ENCODE data around the gene CCDC88C. TPM values are rescaled to one million over a fixed set of nuclear protein-coding genes. Genes with fewer than 3 reads are reported as not detected.

The CCDC88C gene
- total RNA-seq, 1 donor, result under 0.01 TPM

- peak; percentile 94 for TF ChIP-seq CTCF (IDR thresholded peaks at IDR 0.05; ENCODE audit: insufficient read depth, low read depth, low read length)
- peak overlapping the region; percentile 46 for H3K4me3 ChIP-seq (ENCODE audit: low read depth, low read length)
- peak; percentile 73 for DNase-seq (ENCODE audit: low read depth)
These were observed 93.7 kb downstream of the CCDC88C start for GRCh38 chr14:91323671-91324605.

DNA sequence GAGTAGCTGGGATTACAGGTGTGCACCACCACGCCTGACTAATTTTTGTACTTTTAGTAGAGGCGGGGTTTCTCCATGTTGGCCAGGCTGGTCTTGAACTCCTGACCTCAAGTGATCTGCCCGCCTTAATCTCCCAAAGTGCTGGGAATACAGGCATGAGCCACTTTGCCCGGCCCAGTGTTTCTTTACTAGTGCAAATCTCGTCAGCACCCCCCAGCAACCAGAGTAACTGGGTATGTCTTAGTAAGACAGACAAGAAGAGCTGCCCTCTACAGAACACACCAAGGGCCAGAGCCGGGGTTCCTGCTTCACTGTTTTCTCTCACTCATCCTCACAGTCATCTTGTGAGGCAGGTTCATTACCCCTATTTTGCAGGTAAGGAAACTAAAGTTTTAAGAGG is 94.6 kb downstream of the CCDC88C start:
- DNase-seq (ENCODE audit: low read depth), result no peak
- no peak for TF ChIP-seq CTCF (IDR thresholded peaks at IDR 0.05; ENCODE audit: insufficient read depth, low read depth, low read length)

GRCh38 chr14:91322623-91323022 is 95.0 kb downstream of the CCDC88C start:
- DNase-seq (ENCODE audit: low read depth), result no peak
- no peak for TF ChIP-seq CTCF (IDR thresholded peaks at IDR 0.05; ENCODE audit: insufficient read depth, low read depth, low read length)
- no peak overlapping the region for H3K4me3 ChIP-seq (ENCODE audit: low read depth, low read length)

More for the DNA sequence above, 94.6 kb downstream of the CCDC88C start:
- H3K4me3 ChIP-seq (ENCODE audit: low read depth, low read length), result no peak overlapping the region

- H3K4me3 ChIP-seq (ENCODE audit: low read depth, low read length), result no peak overlapping the region
- TF ChIP-seq CTCF (IDR thresholded peaks at IDR 0.05; ENCODE audit: insufficient read depth, low read depth, low read length), result no peak
- no peak for DNase-seq (ENCODE audit: low read depth)
These were observed 96.5 kb downstream of the CCDC88C start for GRCh38 chr14:91321131-91321530.

DNA sequence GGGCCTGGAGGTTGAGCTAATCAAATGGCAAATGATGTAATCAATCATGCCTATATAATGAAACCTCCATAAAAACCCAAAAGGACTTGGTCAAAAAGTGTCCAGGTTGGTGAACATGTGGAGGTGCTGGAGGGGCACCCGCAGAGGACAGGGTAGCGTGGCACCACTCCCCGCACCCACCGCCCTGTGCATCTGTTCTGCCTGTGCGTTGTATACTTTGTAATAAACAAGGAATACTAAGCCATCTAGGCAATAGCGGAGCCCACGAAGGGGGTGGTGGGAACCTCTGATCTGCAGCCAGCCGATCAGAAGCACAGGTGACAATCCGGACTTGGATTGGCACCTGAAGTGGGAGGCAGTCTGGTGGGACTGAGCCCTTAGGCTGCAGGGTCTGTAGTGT is 97.4 kb downstream of the CCDC88C start:
- H3K4me3 ChIP-seq (ENCODE audit: low read depth, low read length), result no peak overlapping the region
- no peak for DNase-seq (ENCODE audit: low read depth)
- no peak for TF ChIP-seq CTCF (IDR thresholded peaks at IDR 0.05; ENCODE audit: insufficient read depth, low read depth, low read length)

GRCh38 chr14:91318911-91319310 is 98.7 kb downstream of the CCDC88C start:
- no peak overlapping the region for H3K4me3 ChIP-seq (ENCODE audit: low read depth, low read length)
- no peak for TF ChIP-seq CTCF (IDR thresholded peaks at IDR 0.05; ENCODE audit: insufficient read depth, low read depth, low read length)
- DNase-seq (ENCODE audit: low read depth), result no peak

All from fibroblast of villous mesenchyme (primary cell).